M059J (cell line): Measurements from ENCODE around the gene TM4SF5. TPM values are rescaled to one million over a fixed set of nuclear protein-coding genes. Genes with fewer than 3 reads are reported as not detected.

Source experiments
- total RNA-seq: library from RNA; depleted of rRNA; stranded (reverse); fragments of >200 nt; shearing (Covaris generic); gene quantifications from 2 replicates; pipeline ENCODE4 v1.2.3, GENCODE V29; 2014; rRNA removed

Gene TM4SF5
- total RNA-seq, 1 experiment from 2014 or later, result not detected

Other genes starting within 250 kb of the TM4SF5 start
- gene MYBBP1A, start 216.5 kb upstream of the TM4SF5 start, total RNA-seq, result 26.9 and 45.3 TPM in 2 replicates
- gene GGT6, start 211.3 kb upstream of the TM4SF5 start, total RNA-seq, result not detected in 2 replicates
- gene SMTNL2, start 187.4 kb upstream of the TM4SF5 start, total RNA-seq, result not detected in 2 replicates
- not detected in 2 replicates for gene ALOX15, start 130.2 kb upstream of the TM4SF5 start, total RNA-seq
- gene PELP1, start 67.7 kb upstream of the TM4SF5 start, total RNA-seq, result 12.5 and 20.8 TPM in 2 replicates
- gene ARRB2, start 61.3 kb upstream of the TM4SF5 start, total RNA-seq, result 12.5 and 15.4 TPM in 2 replicates
- gene MED11, start 40.5 kb upstream of the TM4SF5 start, total RNA-seq, result 15.4 and 18.7 TPM in 2 replicates
- gene ZMYND15, start 32.1 kb upstream of the TM4SF5 start, total RNA-seq, result not detected in 2 replicates
- 2.9 and 5.5 TPM in 2 replicates for gene CXCL16, start 32.0 kb upstream of the TM4SF5 start, total RNA-seq
- gene VMO1, start 14.5 kb downstream of the TM4SF5 start, total RNA-seq, result 0.34 TPM in 1 of 2 replicates, not detected in the other
- not detected in 2 replicates for gene GLTPD2, start 17.1 kb downstream of the TM4SF5 start, total RNA-seq
- gene PSMB6, start 24.3 kb downstream of the TM4SF5 start, total RNA-seq, result 296 and 331 TPM in 2 replicates
- gene PLD2, start 35.3 kb downstream of the TM4SF5 start, total RNA-seq, result 3.7 and 7.5 TPM in 2 replicates
- gene MINK1, start 61.5 kb downstream of the TM4SF5 start, total RNA-seq, result 20.2 and 28.7 TPM in 2 replicates
- 0.20 TPM in 1 of 2 replicates, not detected in the other for gene C17orf107, start 127.7 kb downstream of the TM4SF5 start, total RNA-seq
- gene CHRNE, start 131.2 kb downstream of the TM4SF5 start, total RNA-seq, result 0.02 TPM in 1 of 2 replicates, not detected in the other
- 0.05 TPM in 1 of 2 replicates, not detected in the other for gene GP1BA, start 160.4 kb downstream of the TM4SF5 start, total RNA-seq
- 87.0 and 103 TPM in 2 replicates for gene SLC25A11, start 168.2 kb downstream of the TM4SF5 start, total RNA-seq
- 27.8 and 30.5 TPM in 2 replicates for gene RNF167, start 168.4 kb downstream of the TM4SF5 start, total RNA-seq
- 1,238 and 1,483 TPM in 2 replicates for gene PFN1, start 176.6 kb downstream of the TM4SF5 start, total RNA-seq
- gene ENO3, start 179.2 kb downstream of the TM4SF5 start, total RNA-seq, result 0.27 and 1.1 TPM in 2 replicates
- gene SPAG7, start 195.9 kb downstream of the TM4SF5 start, total RNA-seq, result 30.0 and 38.4 TPM in 2 replicates
- gene CAMTA2, start 215.8 kb downstream of the TM4SF5 start, total RNA-seq, result 4.8 and 11.0 TPM in 2 replicates
- not detected in 2 replicates for gene INCA1, start 225.6 kb downstream of the TM4SF5 start, total RNA-seq
- gene KIF1C, start 226.1 kb downstream of the TM4SF5 start, total RNA-seq, result 16.0 and 29.8 TPM in 2 replicates